Measurements from ENCODE around the gene CLTA. TPM values are rescaled to one million over a fixed set of nuclear protein-coding genes. Genes with fewer than 3 reads are reported as not detected.
A peak's percentile ranks its signal among the peaks of the same experiment; 100 is the strongest.

The CLTA gene
- total and polyA plus RNA-seq, 2 donors (not counting 1 experiment from before 2014, with no cell fraction given) = 32.3 to 71.0 TPM

DNA sequence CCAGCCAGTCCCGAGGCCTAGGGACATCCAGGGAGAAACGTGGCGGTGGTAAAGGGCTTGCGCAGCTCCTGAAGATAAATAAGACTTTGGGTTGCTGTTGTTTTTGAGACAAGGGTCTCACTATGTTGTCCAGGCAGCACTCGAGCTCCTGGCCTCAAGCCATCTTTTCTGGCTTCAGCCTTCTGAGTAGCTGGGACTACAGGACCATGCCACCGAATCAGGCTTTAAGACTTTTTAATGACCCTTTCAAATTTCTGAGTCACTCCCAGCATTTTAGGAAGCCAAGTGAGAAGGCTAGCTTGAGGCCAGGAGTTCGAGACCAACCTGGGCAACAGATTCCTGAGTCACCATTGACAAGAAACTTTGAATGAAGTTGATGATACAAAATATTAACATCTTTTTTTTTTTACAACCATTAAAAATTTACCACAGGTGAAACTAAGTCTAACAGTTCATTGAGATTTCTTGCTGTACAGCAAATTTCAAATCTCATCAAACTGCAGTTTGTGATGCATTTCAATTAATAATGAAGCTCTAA, 68.3 kb downstream of the CLTA start:
- H3K9ac ChIP-seq (ENCODE audit: low read length) = peak overlapping the region; percentile 66

More for the DNA sequence above, 68.3 kb downstream of the CLTA start:
- H3K4me3 ChIP-seq (ENCODE audit: control extremely low read depth in 1 of 5, extremely low read depth in 1 of 5, insufficient read depth in 1 of 5, low read depth in 2 of 5, low read length in 4 of 5) = peak overlapping the region in 4 of 5 experiments; percentile 68 to 75 (median 69)
- peaks cover 12 to 15% of the 10 kb centered on the region in 2 donors for H3K4me1 ChIP-seq (ENCODE audit: control insufficient read depth in 2 of 2, insufficient read depth in 2 of 2, low read length in 2 of 2)
- intact Hi-C loops (cut with micrococcal nuclease) = loop anchor here (1.0 to 5.0 kb wide), 6 partner anchors 69 to 526 kb away; partner anchors contain the start of genes CLTA, CREB3, GLIPR2 and MELK
- peak overlapping the region; percentile 99 for H3K4me3 Mint-ChIP-seq
- TF ChIP-seq, protein P1, sequence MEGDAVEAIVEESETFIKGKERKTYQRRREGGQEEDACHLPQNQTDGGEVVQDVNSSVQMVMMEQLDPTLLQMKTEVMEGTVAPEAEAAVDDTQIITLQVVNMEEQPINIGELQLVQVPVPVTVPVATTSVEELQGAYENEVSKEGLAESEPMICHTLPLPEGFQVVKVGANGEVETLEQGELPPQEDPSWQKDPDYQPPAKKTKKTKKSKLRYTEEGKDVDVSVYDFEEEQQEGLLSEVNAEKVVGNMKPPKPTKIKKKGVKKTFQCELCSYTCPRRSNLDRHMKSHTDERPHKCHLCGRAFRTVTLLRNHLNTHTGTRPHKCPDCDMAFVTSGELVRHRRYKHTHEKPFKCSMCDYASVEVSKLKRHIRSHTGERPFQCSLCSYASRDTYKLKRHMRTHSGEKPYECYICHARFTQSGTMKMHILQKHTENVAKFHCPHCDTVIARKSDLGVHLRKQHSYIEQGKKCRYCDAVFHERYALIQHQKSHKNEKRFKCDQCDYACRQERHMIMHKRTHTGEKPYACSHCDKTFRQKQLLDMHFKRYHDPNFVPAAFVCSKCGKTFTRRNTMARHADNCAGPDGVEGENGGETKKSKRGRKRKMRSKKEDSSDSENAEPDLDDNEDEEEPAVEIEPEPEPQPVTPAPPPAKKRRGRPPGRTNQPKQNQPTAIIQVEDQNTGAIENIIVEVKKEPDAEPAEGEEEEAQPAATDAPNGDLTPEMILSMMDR (IDR thresholded peaks at IDR 0.05) = no peak
- no peak for TF ChIP-seq EZH2 (IDR thresholded peaks at IDR 0.05; ENCODE audit: borderline replicate concordance, insufficient read depth, low read depth, low read length, poor library complexity, severe bottlenecking)
- H3K4me1 Mint-ChIP-seq = peaks cover 17% of the 10 kb centered on the region
- ChIA-PET POLR2A (no interaction called here), CTCF (interaction anchor here (0.8 to 2.2 kb wide), 2 partner anchors 69 to 1275 kb away, joined by 3 to 17 read pairs; no protein-coding TSS in a partner anchor)
- H3K9me3 ChIP-seq (ENCODE audit: control extremely low read depth in 1 of 3, control insufficient read depth in 2 of 3, insufficient read depth in 1 of 3, low read length in 2 of 3) = no peaks in the 10 kb centered on the region
- no peaks in the 10 kb centered on the region for H3K9me3 Mint-ChIP-seq (ENCODE audit: insufficient read depth)
- H3K79me2 ChIP-seq (ENCODE audit: control insufficient read depth, insufficient read depth, low read length) = peaks cover 29% of the 10 kb centered on the region
- H3K36me3 ChIP-seq (replicated peaks in 1 of 2; ENCODE audit: control extremely low read depth in 1 of 2, control insufficient read depth in 1 of 2, extremely low read depth in 1 of 2, insufficient read depth in 2 of 2, low read length in 1 of 2) = no peaks in the 10 kb centered on the region
- H2AFZ ChIP-seq (ENCODE audit: insufficient read depth, low read depth, low read length, poor library complexity, severe bottlenecking) = peak overlapping the region; percentile 87
- H3K4me2 ChIP-seq (replicated peaks; ENCODE audit: low read depth, low read length, poor library complexity, severe bottlenecking) = peak overlapping the region; percentile 73
- DNase-seq (no peak), ATAC-seq (ENCODE audit: low read depth) (no peak)
- WGBS (ENCODE audit: insufficient coverage) = 52% methylated on average over 6 of the region's 7 CpGs
- H3K27ac ChIP-seq (ENCODE audit: low read length in 2 of 2) = peak overlapping the region; percentile 56 to 94
- no peaks in the 10 kb centered on the region for H3K27me3 Mint-ChIP-seq
- no peaks in the 10 kb centered on the region for H3K27me3 ChIP-seq (replicated peaks in 1 of 4; ENCODE audit: control extremely low read depth in 1 of 4, control insufficient read depth in 3 of 4, insufficient read depth in 4 of 4, low read length in 3 of 4)
- H3K27ac Mint-ChIP-seq = peak overlapping the region; percentile 96
- peaks cover 8% of the 10 kb centered on the region for H4K20me1 ChIP-seq (ENCODE audit: control insufficient read depth, insufficient read depth, low read length, poor library complexity, severe bottlenecking)

Other genes with a start within 250 kb of the CLTA start
- not detected in 2 replicates for gene OR2S2, start 232.8 kb upstream of the CLTA start, total RNA-seq
- 0.17 TPM in 1 of 2 replicates, not detected in the other for gene OR2S2, start 232.8 kb upstream of the CLTA start, polyA plus RNA-seq
- gene RECK, start 154.0 kb upstream of the CLTA start, total RNA-seq = 7.7 and 7.9 TPM in 2 replicates
- 4.9 and 5.6 TPM in 2 replicates for gene RECK, start 154.0 kb upstream of the CLTA start, polyA plus RNA-seq
- 13.7 and 15.2 TPM in 2 replicates for gene GLIPR2, start 54.2 kb upstream of the CLTA start, total RNA-seq
- gene GLIPR2, start 54.2 kb upstream of the CLTA start, polyA plus RNA-seq = 14.6 and 17.5 TPM in 2 replicates
- gene CCIN, start 21.5 kb upstream of the CLTA start, total RNA-seq = not detected in 2 replicates
- gene CCIN, start 21.5 kb upstream of the CLTA start, polyA plus RNA-seq = 0.15 and 0.50 TPM in 2 replicates
- 20.6 and 21.6 TPM in 2 replicates for gene GNE, start 67.5 kb downstream of the CLTA start, total RNA-seq
- gene GNE, start 67.5 kb downstream of the CLTA start, polyA plus RNA-seq = 8.3 and 13.6 TPM in 2 replicates
- 73.3 and 81.6 TPM in 2 replicates for gene RNF38, start 209.3 kb downstream of the CLTA start, total RNA-seq
- gene RNF38, start 209.3 kb downstream of the CLTA start, polyA plus RNA-seq = 25.2 and 36.8 TPM in 2 replicates

Measured in B cell (primary cell).